ENCODE data around the gene ADCK1.
"Not testable (repeated sequence)": the region's sequence is repeated elsewhere in the genome, so short reads cannot be mapped to it uniquely, and the experiment has no call there.

The ADCK1 gene

GRCh38 chr14:77903937-77904617 lies 104.2 kb downstream of the ADCK1 start:
- no peak for DNase-seq

DNA sequence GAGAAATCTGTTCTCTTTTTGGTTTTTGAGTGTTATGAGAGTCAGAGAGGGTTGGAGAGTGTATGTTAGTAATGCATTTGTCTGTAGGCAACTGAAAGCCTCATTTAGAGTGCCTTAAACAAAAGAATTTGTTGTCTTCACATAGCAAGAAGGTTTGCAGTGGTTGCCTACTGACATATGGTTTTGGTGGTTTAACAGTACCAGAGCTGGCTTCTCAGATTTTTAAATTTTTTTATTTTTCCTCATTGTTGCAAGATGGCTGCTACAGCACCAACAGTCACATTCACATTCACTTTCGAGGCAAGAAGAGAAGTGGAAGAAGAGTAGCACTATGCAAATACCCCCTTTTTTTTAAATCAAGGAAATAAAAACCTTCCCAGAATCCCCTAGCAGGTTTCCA lies 106.5 kb downstream of the ADCK1 start:
- DNase-seq: no peak

- no peak for DNase-seq
Observed at GRCh38 chr14:77908847-77909246, 108.9 kb downstream of the ADCK1 start.

GRCh38 chr14:77909911-77910310 lies 110.0 kb downstream of the ADCK1 start:
- DNase-seq: no peak

DNA sequence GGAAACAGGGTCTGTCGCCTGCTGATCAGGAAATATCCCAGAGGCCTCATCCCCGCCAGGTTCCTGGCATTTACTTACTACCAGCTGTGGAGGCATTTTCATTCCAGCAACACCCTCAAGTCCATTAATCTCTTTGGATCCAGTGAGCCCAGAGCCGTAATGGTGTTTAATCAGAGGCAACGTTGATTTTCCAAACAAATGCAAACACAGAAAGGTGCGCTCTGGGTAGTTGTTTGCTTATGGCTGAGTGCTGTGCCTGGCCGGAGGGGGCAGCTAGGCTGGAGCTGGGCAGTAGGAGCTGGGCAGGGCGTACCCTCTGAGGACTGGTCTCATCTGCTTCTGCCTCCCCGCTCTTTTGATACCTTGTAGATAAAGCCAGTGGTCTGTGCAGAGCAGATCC lies 110.6 kb downstream of the ADCK1 start:
- no peak for DNase-seq

DNA sequence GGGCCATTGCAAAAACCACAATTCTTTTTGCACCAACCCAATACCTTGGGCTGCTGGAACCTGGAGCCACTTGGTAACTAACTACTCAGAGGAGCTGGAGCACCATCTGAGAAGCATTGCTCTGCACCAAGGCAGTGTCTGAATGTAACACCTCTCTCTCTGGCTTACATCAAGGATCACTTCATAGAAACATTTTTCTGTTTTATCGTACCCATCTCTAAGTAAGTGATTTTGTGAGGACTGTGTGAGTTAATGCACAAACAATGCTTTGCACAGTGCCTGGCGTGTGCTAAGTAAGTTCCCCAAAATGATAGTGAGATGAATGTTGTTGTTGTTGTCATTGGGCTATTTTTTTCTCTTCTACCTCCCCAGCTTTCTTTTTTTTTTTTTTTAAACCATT lies 111.4 kb downstream of the ADCK1 start:
- no peak for DNase-seq

GRCh38 chr14:77912754-77913556 lies 113.0 kb downstream of the ADCK1 start:
- DNase-seq: no peak

DNA sequence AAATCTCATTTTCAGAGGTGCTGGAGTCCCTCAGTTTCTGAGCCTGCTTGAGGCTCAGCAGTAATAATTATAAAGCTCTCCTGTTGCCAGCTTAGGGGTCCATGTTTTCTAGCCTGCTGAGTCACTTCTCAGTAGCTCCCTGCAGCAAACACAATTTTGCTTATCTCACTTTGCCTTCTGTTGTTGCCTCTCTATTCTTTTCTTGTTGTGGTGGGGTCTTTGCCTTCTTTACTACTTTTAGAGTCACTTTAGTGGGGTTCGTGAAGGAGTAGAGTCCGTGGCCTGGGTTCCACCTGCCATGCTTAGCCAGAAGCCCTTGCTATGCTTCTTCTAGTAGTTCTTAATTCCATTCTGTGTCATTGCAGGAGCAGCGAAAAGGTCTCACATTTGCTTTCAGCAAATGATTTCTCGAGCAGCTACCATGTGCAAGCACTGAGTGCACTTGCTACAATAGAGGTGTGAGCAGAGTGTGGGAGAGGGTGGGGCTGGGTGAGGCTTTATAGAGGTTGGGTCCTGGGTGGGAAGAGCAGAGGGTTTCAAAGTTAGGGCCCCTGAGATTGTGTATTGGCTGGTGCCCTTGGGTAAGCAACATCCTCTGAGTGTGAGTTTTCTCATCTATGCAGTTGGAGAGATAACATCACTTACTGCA lies 114.3 kb downstream of the ADCK1 start:
- no peak for DNase-seq

DNA sequence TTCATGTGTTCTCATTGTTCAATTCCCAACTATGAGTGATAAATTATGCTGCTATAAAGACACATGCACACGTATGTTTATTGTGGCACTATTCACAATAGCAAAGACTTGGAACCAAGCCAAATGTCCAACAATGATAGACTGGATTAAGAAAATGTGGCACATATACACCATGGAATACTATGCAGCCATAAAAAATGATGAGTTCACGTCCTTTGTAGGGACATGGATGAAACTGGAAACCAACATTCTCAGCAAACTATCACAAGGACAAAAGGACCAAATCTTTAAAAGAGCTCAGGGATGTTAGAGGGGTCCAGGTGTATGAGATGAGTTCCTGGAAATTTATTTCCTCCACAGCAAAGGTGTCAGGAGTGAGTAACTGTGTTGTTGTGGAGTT lies 115.5 kb downstream of the ADCK1 start:
- DNase-seq: not testable (repeated sequence)

- no peak for DNase-seq
Observed at GRCh38 chr14:77917491-77918201, 117.7 kb downstream of the ADCK1 start.

GRCh38 chr14:77918448-77918847 lies 118.5 kb downstream of the ADCK1 start:
- no peak for DNase-seq

DNA sequence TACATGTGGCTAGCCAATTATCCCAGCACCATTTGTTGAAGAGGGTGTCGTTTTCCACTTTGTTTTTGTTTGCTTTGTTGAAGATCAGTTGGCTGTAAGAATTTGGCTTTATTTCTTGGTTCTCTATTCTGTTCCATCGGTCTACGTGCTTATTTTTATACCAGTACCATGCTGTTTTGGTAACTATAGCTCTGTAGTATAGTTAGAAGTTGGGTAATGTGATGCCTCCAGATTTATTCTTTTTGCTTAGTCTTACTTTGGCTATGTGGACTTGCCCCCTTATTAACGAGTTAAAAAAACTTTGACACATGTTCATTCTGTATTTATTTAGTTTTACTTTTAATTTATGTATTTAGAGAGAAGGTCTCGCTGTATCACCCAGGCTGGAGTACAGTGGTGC lies 120.4 kb downstream of the ADCK1 start:
- DNase-seq: no peak

GRCh38 chr14:77921818-77922217 lies 121.9 kb downstream of the ADCK1 start:
- no peak for DNase-seq

DNA sequence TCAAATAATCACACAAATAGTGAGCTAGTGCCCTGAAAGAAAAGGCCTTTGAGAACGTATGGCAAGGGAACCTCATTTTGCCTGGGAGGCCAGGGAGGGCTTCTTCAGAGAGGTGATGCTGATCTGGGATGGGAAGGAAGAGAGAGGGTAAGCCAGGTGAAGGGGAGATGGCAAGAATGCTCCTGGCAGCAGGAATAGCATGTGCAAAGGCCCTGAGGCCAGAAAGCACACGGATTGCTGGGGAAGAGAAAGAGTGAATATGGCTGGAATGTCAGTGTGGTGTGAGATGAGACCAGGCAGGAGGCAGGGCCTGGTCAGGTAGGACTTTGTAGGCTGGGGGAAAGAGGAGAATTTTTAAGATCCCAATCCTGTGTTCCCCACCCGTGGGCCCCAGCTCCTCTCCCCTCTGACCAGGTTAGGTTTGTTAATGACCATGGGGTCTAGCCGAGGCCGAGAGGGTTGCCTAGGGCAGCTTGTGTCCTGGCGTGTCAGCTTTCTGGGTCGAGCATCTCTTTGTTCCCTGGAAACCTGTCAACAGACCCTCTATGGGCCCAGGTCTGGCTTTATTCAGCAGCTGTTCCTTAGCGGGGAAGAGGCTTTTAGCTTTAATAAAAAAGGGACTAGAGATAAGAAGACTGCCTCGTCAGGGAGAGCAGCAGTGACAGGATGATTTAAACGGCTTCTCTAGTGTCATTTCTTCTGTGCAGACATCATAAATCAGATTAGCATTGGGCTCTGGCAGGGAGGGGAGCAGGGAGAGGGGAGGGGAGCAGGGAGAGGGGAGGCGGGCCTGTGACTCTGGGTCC lies 123.4 kb downstream of the ADCK1 start:
- DNase-seq: no peak

DNA sequence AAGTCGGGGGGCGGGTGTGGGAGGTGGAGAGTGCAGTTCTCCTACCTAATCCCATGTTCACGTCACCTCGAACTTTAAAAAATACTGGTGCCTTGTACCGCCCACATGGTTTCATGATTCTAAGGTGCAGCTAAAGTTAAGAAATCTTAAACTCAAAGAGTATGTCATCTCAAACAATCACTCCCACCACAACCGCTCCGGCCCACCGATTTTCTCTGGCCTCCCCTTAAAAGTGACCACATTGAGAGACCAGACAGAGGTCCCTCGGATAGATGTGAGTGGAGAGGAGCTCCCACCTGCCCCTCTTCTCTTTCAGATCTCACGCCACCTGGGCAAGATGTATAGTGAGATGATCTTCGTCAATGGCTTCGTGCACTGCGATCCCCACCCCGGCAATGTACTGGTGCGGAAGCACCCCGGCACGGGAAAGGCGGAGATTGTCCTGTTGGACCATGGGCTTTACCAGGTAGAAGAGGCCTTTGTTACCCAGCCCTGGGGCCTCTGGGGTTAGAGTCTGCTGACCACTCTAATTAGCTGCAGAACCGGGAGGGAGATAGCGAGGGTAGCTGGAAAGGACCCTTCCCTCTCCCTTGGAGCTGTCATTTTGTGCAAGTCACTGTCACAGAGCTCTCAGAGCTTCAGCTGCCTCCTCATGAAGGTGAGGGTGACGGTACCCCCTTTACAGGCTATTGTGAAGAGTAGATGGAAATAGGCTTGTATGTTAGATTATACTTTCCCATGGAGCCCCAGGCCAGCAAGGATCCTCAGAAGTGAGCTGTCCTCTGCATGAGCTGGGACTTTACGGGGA lies 124.4 kb downstream of the ADCK1 start:
- DNase-seq: no peak

DNA sequence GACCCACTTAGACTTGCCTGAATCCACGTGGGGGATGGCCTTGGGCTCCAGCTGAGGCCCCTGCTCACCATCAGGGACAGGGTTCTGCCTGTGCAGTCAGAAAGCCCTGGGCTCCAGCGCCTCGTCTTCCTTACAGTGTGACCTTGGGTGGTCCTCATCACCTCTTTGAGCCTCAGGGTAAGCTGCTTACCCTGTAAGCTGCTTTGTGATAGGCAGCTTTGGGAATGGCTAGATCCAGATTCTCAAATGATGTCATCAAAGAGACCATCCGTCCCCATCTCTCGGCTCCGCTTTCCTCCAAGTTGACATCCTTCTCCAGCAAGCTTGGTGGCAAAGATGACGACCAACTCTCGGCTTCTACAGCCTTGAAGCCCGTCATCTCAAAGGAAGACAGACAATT lies 127.0 kb downstream of the ADCK1 start:
- no peak for DNase-seq

DNA sequence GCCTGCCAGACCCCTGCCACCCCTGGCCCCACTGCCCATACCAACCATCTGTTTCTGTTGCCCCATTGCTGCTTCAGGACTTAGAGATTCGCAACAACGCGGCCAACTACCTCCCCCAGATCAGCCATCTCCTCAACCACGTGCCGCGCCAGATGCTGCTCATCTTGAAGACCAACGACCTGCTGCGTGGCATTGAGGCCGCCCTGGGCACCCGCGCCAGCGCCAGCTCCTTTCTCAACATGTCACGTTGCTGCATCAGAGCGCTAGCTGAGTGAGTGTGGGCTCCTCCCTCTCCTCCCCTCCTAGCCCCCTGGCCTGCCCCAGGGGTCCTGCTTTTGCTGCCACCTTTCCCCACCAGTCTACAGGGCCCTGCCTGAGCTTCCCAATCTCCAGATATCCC lies 131.5 kb downstream of the ADCK1 start:
- DNase-seq: no peak

DNA sequence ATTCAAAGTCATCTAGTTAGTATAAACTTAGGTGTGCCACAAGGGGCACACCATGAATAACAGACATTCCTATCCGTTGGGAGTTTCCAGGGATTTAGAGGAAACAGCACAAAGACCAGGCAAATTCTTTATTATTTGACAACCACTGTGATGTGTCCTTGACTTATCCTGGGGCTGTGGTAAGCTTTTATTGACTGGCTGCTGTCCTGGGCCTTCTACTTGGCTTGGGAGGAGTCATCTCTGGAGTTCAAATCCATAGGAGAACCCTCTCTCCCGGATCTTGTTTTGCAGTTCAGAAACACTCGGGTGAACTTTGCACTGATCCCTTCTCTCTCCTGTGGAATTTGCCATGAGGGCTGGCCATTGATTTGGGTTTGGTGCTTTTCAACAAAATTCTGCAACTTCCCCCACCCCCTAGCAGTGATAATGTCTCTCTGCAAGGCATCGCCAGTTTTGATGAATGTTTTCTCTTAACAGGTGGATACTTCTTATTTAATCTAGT lies 136.3 kb downstream of the ADCK1 start:
- DNase-seq: no peak

DNA sequence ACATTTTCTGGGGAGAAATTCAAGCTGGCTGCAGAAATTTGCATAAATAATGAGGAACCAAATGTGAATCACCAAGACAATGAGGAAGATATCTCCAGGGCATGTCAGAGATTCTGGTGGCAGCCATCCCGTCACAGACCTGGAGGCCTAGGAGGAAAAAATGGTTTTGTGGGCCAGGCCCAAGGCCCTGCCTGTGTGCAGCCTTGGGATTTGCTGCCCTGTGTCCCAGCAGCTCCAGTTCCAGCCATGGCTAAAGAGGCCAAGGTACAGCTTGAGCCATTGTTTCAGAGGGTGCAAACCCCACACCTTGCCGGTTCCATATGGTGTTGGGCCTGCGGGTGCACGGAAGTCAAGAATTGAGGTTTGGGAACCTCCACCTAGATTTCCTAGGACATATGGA lies 147.5 kb downstream of the ADCK1 start:
- DNase-seq: no peak

GRCh38 chr14:77950371-77951063 lies 150.6 kb downstream of the ADCK1 start:
- DNase-seq: no peak
